Osteoblast (primary cell): ENCODE results near the gene RFC2. TPM values are rescaled to one million over a fixed set of nuclear protein-coding genes. Genes with fewer than 3 reads are reported as not detected.

Experiments used
- DNase-seq: peaks from one replicate; pipeline ENCODE4 v3.0.0; 2011; ENCODE audit warnings: low spot score, mixed read lengths; ENCODE audit not compliant: insufficient read length; ENCODE audit errors: missing footprints
- H2AFZ ChIP-seq: 2 replicates; pipeline ENCODE4 v1.6.0; 2011; ENCODE audit warnings: mild to moderate bottlenecking, low read length
- H3K27ac ChIP-seq: 2 replicates; pipeline ENCODE4 v1.5.1; 2011; ENCODE audit warnings: mild to moderate bottlenecking, low read depth, low read length, moderate library complexity
- H3K27me3 ChIP-seq: 2 replicates; pipeline ENCODE4 v1.6.0; 2012; ENCODE audit warnings: mild to moderate bottlenecking, control low read depth, inconsistent platforms, low read length, moderate library complexity; ENCODE audit not compliant: insufficient read depth
- H3K36me3 ChIP-seq: 2 replicates; pipeline ENCODE4 v1.5.1; 2011; ENCODE audit warnings: mild to moderate bottlenecking, low read length, control low read depth, moderate library complexity; ENCODE audit not compliant: insufficient read depth
- H3K4me1 ChIP-seq: 2 replicates; pipeline ENCODE4 v1.5.1; 2011; ENCODE audit warnings: mild to moderate bottlenecking, low read length, control low read depth, moderate library complexity; ENCODE audit not compliant: insufficient read depth
- H3K4me2 ChIP-seq: 2 replicates; pipeline ENCODE4 v1.6.0; 2011; ENCODE audit warnings: mild to moderate bottlenecking, low read length; ENCODE audit not compliant: insufficient read depth
- H3K4me3 ChIP-seq: fragments of 200-600 bp; sonication (generic); 3 replicates; pipeline ENCODE4 v1.5.1; 2012; ENCODE audit warnings: mild to moderate bottlenecking, low read length, inconsistent platforms; ENCODE audit not compliant: insufficient read depth
- H3K79me2 ChIP-seq: 2 replicates; pipeline ENCODE4 v1.6.0; 2012; ENCODE audit warnings: mild to moderate bottlenecking, low read length, control low read depth, inconsistent platforms; ENCODE audit not compliant: insufficient read depth
- H3K9me3 ChIP-seq: 2 replicates; pipeline ENCODE4 v1.5.1; 2011; ENCODE audit warnings: low read depth, low read length, control low read depth
- H4K20me1 ChIP-seq: 2 replicates; pipeline ENCODE4 v1.6.0; 2012; ENCODE audit warnings: mild to moderate bottlenecking, low read length, control low read depth; ENCODE audit not compliant: insufficient read depth
- total RNA-seq: library from RNA; depleted of rRNA; stranded (reverse); fragments of >200 nt; gene quantifications from 2 replicates; pipeline ENCODE4 v1.2.3, GENCODE V29; 2012
- TF ChIP-seq, protein P1 (sequence below): IDR thresholded peaks from 2 replicates; pipeline ENCODE4 v1.5.1; 2011; ENCODE audit warnings: mild to moderate bottlenecking, low read depth, low read length, moderate library complexity; ENCODE audit errors: extremely low read depth

RFC2 gene
- total RNA-seq, 1 donor, result 12.3 TPM

DNA sequence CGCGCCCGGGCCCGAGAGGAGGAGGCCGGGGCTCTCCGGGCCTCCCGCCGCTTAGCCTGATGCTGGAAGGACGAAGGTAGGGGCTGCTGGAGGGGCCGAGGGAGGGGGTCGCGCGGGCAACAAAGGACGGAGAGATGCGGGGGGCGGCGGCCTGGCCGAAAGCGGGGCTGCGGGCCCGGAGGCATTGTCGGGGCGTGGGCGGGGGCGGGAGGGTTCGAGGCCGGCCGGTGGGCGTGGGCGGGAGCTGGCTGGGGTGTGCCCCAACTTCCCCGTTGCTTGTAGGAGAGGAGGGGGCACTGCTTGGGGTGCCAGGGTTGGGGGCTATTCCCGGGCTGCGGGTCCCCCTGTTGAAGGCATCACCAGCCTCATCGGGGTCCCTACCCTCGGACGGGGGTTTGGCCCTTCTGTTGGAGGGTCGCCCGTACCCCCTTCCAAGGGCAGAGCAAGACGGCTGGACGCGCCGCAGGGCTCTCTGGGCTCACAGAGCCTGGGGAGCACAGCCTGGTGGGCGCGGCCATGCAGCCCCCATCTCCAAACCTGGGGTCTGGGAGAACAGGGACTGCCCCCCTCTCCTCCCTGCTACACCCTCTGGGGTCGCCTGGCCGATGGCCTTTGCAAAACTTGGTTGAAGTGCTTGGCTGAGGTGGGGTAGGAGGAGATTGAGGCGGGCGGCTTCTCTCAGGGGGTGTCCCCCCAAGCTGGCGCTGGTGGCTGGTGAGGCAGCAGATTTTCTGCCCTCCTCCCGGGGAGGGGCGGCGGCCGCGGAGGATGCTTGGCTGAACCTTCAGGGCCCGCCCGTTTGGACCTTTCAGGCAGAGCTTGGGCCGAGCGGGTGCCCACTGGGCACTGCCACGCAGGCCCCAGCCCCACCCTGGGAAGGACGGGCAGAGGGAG is 35.7 kb upstream of the RFC2 start:
- H3K4me2 ChIP-seq, result peak overlapping the region; percentile 86
- no peaks in the 10 kb centered on the region for H3K27me3 ChIP-seq
- no peaks in the 10 kb centered on the region for H3K9me3 ChIP-seq
- peak; percentile 96 for DNase-seq
- TF ChIP-seq, protein P1, sequence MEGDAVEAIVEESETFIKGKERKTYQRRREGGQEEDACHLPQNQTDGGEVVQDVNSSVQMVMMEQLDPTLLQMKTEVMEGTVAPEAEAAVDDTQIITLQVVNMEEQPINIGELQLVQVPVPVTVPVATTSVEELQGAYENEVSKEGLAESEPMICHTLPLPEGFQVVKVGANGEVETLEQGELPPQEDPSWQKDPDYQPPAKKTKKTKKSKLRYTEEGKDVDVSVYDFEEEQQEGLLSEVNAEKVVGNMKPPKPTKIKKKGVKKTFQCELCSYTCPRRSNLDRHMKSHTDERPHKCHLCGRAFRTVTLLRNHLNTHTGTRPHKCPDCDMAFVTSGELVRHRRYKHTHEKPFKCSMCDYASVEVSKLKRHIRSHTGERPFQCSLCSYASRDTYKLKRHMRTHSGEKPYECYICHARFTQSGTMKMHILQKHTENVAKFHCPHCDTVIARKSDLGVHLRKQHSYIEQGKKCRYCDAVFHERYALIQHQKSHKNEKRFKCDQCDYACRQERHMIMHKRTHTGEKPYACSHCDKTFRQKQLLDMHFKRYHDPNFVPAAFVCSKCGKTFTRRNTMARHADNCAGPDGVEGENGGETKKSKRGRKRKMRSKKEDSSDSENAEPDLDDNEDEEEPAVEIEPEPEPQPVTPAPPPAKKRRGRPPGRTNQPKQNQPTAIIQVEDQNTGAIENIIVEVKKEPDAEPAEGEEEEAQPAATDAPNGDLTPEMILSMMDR, result no peak
- H3K4me1 ChIP-seq, result peaks cover 38% of the 10 kb centered on the region
- peak overlapping the region; percentile 41 for H2AFZ ChIP-seq
- no peaks in the 10 kb centered on the region for H3K36me3 ChIP-seq
- H3K4me3 ChIP-seq, result peak overlapping the region; percentile 96
- peaks cover 58% of the 10 kb centered on the region for H3K79me2 ChIP-seq
- peak overlapping the region; percentile 85 for H3K27ac ChIP-seq
- peaks cover 44% of the 10 kb centered on the region for H4K20me1 ChIP-seq

DNA sequence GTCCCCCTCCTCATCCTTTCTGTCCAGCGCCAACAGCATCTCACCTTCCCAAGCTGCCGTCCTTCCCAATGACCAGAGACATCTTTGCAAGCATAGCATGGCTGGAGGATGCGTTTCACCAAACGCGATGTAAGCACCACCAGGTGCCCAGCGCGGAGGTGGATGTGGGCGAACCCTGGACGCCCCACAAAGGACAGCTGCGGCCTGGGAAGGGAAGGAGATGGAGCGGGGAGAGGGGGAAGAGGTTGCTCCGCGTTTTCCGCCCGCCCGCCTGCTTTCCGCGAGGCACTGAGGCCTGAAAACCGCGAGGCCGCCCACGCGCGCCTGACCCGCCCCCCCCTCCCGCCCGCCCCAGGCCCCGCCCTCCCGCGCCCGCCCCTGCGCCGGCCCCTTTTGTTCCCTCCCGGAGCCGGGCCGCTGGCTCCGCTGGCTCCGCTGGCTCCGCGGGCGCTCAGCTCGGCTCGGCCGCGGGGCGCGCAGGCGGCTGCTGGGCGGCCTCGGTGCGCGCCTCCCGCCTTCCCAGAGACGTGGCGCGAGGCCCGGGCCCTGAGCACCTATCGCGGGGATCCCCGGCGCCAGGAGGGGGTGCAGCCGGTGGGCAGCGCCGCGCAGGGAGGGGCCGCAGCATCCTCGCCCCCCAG is 34.9 kb upstream of the RFC2 start, which contains the start of gene CLIP2:
TSS of gene CLIP2 (plus strand) at position 390 of the 641 bp plus-strand sequence. CDS start 28,140 bp downstream, outside the sequence.
- Histone ChIP-seq H3K79me2 (peaks cover 50% of the 10 kb centered on the region), H3K27ac (peak within 1 kb of the TSS; percentile 85), H3K4me1 (peaks cover 30% of the 10 kb centered on the region), H3K27me3 (no peaks in the 10 kb centered on the region), H3K4me3 (peak within 1 kb of the TSS; percentile 96), H3K9me3 (no peaks in the 10 kb centered on the region), H4K20me1 (peaks cover 36% of the 10 kb centered on the region), H3K4me2 (peak within 1 kb of the TSS; percentile 87), H2AFZ (peak within 1 kb of the TSS; percentile 95), H3K36me3 (no peaks in the 10 kb centered on the region)
- peak; percentile 99 for DNase-seq
- TF ChIP-seq, protein P1, result no peak

DNA sequence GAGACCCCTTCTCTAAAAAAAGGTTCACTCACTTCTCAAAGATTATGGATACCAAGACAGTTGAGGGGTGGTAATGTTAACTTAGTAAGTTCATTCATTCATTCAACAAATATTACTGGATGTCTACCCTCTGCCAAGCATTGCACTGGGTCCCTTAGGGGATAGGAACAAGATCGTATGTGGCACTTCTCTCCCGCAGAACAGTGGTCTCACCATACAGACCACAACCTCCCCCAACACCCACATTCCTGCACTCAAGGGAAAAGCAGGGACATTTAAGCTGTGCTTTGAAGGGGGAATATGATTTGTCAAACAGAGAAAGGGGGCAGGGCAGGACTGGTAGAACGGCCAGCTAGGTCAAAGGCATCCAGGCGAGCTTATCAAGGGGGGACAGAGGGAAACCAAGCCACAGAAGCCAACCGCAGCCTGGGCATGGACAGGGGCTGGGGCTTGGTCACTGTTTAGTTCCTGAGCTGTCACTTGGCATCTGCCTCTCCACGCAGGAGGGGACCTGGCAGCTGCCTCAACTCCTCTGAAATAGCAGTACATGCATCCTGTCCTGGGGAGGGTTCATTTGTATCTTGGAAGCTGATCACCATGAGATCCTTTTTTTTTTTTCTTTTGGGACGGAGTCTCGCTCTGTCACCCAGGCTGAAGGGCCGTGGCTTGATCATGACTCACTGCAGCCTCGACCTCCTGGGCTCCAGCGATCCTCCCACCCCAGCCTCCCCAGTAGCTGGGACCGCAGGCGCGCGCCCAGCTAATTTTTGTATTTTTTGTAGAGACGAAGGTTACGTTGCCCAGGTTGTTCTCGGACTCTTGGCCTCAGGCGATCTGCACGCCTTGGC is 34.1 kb upstream of the RFC2 start:
- peaks cover 23% of the 10 kb centered on the region for H3K4me1 ChIP-seq
- H3K79me2 ChIP-seq, result peaks cover 43% of the 10 kb centered on the region
- no peak for DNase-seq
- TF ChIP-seq, protein P1, result no peak
- no peaks in the 10 kb centered on the region for H3K9me3 ChIP-seq
- H3K4me3 ChIP-seq, result peak overlapping the region; percentile 73
- H3K27ac ChIP-seq, result peak overlapping the region; percentile 79
- no peaks in the 10 kb centered on the region for H3K36me3 ChIP-seq
- peak overlapping the region; percentile 87 for H3K4me2 ChIP-seq
- H3K27me3 ChIP-seq, result no peaks in the 10 kb centered on the region
- peak overlapping the region; percentile 95 for H2AFZ ChIP-seq
- peaks cover 29% of the 10 kb centered on the region for H4K20me1 ChIP-seq
